ENCODE measurements around the gene WFDC1.

Gene WFDC1, protein sequence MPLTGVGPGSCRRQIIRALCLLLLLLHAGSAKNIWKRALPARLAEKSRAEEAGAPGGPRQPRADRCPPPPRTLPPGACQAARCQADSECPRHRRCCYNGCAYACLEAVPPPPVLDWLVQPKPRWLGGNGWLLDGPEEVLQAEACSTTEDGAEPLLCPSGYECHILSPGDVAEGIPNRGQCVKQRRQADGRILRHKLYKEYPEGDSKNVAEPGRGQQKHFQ
- 0 to 3.2 (median 0.13) reads per million in 17 experiments for total RNA-seq

DNA sequence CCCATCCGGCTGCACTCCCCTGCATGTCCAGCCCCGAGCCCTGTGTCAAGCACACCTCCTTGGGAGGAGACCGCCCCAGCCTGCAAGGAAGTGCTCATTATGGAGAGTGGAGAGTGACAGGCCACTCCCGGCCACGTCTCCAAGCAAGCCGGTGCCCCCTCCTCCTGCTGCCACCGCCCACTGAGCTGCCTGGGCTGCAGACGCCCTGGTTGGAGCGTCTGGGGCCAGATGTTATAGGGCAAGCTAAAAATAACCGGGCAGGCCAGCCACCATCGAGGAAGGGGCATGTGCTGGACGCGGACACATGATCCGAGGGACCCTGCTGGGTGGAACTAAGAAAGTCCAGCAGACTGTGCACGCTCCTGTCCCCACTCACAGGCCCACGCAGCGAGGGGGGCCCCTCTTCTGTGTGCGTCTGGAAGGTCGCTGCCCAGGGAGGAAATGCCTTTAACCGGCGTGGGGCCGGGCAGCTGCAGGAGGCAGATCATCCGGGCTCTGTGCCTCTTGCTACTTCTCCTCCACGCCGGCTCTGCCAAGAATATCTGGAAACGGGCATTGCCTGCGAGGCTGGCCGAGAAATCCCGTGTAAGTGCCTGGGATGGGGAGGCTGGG, at the start of gene WFDC1:
WFDC1 (plus strand) TSS at position 348 of the 612 bp plus-strand sequence; CDS start at position 442, 94 bp downstream.
- peak; percentile 35 to 60 (median 47) for DNase-seq

DNA sequence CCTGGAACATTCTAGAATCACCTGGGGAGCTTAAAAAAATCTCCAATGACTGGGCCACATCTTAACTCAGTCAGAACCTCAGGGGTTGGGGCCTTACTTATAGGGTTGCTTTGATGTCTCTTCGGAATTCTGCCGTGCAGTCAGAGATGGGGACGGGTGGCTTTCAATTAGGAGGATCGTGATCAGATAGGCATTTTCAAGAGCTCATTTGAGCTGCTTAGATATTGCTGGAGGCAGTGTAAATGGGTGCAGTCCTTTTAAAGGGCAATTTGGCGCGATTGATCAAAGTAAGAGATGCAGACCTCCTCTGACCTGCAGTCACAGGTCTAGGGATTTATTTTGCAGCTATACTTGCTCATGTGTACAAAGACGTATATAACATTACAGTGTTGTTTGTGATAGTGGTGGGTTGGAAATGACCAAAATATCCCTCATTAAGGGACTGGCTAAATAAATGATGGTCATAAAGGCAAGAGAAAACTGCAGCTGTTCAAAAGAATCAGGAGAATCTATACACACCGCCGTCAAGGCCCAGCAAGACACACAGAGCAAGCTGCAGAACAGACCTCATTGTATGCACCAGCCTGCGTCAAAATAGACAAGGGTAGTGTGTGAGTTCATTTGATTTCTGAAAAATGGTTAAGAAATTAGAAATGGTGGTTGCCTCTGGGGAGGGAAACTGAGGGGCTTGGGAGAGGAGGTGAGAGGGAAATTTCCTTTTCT, 48.6 kb upstream of the WFDC1 start:
- no peak for DNase-seq

DNA sequence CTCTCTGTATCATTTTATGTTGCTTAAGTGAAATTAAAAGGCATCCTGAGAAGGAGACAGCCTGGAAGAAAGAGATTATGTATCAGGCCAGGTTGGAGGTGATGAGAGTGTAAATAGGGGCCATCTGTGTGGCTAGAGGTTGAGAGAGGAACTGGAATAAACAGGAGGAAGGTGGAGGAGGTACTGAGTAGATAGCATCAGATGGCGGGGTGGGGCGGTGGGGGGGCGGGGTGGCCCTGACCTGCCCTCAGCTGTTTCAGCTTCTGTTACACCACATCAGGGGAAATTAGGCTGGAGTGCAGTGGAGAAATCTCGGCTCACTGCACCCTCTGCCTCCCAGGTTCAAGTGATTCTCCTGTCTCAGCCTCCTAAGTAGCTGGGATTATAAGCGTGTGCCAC, 48.0 kb upstream of the WFDC1 start:
- DNase-seq: no peak

DNA sequence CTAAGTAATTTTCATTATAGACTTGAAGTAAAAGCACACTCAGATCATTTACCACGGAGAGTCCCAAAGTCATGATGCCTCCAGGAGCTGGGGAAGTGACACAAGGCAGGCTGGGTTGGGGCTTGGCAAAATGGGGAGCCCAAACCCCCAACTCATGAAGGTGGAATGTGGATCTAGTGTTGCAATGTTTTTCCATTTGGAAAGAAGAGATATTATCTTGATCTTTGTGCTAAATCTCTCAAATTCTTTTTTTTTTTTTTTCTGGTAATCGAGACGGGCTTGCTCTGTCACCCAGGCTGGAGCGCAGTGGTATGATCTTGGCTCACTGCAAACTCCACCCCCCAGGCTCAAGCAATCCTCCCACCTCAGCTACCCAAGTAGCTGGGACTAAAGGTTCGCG, 47.3 kb upstream of the WFDC1 start:
- DNase-seq: no peak

DNA sequence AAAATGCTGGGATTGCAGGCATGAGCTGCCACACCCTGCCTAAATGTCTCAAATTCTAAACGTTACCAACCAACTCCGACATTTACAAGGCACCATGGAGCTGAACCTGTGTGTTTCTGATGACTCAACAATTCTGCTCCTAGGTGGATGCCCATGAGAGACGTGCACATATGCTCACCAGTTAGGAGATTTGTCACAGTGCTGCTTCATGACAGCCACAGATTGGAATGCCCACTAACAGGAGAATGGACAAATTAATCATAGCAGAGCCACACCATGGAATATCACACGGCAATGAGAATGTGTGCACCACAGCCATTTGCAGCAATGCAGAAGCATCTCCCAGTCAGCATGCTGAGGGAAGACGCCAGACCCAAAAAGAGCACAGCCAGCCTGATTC, 46.8 kb upstream of the WFDC1 start:
- no peak for DNase-seq

DNA sequence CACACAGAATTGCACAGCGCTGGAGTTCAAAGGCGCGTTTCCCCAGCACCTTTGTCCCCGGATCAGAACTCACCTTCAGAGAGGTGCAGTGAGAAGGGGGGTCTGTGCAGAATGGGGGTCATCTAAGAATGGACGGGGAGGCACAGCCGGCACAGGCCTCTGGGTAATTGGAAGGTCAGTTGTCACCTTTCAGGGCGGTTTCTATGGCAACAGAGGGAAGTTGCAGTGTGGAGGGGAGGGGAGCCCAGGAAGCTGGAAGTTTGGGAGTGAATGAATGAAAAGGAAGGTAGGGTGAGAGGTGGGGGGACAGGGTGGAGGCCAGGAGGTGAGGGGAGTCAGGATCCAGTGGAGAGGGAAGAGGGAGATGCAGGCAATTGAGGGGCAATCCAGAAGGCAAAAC, 42.5 kb upstream of the WFDC1 start:
- DNase-seq: no peak

DNA sequence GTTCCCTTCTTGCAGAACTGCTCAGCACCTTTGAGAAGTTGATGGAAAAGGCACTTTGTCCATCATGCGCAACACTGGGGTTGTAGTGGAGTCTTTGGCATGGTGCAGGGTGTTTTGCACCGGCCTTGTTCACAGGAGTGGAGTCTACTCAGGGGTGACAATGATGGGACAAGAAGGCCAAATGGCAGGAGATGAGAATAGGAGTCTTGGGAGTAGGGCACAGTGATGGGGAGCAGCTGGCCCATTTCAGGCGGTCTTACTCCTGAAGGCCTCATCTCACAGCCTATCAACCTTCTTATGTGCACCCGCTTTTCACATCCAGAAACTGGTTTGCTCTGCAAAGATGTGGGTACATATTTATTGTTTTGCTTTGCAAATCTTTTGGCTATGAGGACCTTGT, 41.5 kb upstream of the WFDC1 start:
- DNase-seq: no peak

DNA sequence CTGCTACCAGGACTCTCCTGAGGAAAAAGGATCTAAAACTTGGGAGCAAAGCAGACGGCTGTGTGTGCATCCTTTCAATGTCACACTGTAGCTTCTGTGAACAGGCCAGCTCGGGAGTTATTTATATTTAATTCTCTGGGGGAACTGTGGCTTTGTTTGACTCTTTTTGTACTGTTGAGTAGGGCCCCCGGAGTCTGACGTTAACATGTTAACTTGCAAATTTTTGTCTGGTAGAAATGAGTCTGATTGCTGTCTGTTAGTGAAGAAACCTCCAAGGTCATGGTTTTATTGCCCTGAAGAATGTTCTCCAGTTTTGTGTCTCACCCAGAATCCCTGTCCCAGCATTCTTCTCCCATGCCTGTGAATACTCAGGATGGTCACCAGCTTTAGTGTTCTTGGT, 40.6 kb upstream of the WFDC1 start:
- no peak for DNase-seq

DNA sequence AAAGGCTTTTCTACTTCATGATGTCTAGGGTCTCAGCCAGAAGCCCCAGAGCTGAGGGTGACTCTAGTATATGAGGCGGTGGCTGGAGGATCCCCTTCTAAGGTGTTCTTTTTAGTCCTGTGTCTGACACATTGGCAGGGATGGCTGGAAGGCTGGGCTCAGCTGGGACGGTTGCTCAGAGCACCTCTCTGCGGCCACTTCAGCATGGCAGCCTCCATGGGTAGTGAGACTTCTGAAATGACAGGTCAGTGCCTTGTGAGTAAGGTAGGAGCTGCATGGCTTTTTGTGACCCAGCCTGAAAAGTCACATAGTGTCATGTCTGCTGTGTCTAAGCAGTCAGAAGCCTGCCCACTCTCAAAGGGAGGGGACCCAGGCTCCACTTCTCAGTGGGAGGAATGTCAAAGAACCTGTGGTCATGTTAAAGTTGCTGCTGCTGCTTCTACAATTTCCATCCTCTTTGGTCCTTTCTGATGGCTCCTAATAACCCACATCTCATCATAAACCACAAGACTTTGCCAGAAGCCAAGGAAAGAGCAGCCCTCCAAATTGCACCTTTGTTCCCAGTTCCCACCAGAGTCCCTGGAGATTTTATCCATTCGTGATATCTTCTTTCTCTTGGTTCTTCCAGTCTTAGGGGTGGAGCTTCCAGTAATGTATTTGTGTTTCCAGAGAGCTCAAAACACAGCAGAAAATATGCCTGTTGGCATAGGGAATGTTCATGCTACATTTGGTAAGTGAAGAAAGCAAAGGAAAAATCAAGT, 39.4 kb upstream of the WFDC1 start:
- no peak for DNase-seq

DNA sequence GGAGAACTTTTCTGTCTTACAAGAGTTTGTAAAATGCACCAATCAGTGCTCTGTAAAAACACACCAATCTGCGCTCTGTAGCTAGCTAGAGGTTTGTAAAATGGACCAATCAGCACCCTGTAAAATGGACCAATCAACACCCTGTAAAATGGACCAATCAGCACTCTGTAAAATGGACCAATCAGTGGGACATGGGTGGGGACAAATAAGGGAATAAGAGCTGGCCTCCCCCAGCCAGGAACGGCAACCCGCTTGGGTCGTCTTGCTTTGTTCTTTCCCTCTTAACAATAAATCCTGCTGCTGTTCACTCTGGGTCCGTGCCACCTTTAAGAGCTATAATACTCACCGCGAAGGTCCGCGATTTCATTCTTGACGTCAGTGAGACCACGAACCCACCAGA, 36.4 kb upstream of the WFDC1 start:
- DNase-seq: no peak

DNA sequence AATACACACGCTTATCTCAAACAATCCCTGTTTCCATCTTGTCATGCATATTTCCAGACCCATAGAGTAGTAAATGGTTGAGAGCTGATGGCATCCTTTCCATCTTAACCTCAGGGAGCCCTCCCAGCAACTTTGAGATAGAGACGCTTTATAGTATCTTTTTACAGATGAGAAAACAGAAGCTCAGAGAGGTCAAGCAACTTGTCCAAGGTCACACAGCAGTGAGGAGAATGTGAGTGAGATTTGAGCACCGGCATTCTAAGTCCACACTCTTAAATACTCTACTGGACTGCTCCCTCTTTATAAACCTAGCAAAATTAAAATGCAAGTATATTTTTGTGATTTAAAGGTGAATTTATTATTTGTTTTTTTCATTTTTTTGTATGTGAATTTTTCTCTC, 35.0 kb upstream of the WFDC1 start:
- DNase-seq: no peak

DNA sequence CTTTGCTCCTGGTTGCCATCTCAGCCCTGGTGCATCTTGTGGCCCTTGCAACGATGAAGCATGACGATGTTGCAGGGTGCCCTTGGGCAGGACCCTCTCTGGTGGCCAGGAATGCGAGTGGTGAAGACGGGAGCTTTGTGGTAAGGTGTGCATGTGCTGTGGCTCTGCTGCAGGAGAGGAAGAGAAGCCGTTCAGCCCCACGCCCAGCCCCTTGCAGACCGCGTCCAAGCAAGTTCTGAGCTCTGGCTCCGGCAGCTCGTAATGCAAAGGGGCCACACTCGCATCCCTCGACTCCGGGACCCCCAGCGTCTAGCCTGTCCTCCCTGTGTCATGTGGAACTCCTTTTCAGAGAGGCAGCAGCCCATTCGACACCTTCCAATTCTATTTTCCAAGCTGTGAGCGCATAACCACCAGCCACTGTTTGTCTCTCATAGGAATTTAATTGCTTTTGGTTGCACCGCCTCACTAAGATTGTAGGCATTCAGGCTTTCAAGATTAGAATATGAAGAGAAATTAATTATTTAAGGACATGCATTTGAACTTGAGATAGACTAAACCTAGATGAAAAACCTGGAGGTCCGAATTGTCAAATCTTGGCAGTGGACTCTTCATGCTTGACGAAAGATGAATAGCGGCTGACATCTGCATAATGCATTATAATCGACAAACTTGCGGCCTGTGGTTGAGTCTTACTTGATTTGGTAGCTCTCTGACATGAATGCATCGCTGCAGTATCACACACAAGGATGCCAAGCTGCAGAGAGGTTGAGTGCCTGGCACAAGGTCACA, 33.7 kb upstream of the WFDC1 start:
- no peak for DNase-seq

DNA sequence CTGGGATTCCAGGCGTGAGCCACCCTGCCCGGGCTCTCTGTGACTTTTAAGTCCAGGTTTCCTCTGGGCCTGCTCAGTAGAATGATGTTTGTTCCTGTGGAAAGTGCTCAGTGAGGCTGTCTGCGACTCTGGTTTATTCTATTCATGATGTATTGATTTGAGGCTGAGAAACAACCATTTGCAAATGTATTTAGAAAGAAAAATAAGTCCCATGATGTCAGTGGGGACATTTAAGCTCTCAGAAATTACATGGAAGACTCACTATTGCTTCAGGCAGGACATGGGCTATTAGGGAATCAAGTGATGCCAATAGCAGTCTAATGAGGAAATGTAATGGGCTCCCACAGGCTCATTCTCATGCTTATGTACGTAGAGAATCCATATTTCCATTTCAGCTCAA, 32.6 kb upstream of the WFDC1 start:
- DNase-seq: no peak

DNA sequence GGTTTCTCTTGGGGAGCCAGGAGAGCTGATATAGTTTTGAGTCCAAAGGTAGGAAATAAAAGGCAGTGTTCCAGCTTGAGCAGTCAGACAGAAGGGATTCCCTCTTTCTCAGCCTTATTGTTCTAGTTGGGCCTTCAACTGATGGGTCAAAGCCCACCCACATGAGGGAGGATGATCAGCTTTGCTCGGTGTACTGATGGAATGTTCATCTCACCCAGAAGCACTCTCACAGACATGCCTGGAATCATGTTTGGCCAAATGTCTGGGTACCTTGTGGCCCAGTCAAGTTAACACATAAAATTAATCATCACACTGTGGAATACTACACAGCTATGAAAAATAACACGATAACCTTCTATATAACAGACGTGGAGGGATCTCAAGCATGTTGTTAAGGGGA, 31.7 kb upstream of the WFDC1 start:
- no peak for DNase-seq

DNA sequence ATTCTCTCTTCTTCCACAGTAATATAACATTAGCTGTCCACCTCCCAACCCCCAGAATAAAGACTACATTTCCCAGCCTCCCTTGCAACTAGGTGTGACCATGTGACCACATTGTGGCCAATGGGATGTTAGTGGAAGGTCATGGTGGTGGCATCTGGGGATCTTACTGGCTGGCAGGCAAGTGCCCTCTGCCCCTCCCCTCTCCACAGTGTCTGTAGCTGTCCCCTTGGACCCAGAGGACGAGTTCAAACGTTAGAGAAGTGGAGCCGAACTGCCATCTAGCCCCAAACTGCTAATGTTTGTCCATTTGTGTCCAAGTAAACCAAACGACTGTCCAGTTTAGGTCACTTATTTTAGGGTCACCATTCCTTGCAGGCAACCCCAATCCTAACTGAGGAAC, 28.2 kb upstream of the WFDC1 start:
- DNase-seq: peak; percentile 16 to 54 (median 45)

DNA sequence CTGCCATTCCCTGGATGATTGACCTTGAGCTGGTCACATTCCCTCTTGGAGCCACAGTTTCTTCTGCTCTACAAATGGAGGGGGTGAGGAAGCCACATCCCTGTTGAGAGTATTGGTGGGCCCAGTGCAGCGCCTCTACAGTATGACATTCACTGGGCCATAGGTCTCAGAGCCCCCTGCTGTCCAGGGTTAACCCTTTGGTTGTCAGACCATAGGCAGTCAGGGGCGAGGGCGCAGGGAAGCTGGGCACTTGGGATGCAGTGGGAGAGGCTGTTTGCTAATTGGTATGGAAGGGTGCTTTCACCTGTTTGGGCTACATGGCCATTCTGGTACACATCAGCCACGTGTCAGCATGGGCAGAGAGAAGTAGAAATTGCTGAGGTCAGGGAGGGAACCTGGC, 27.3 kb upstream of the WFDC1 start:
- no peak for DNase-seq

DNA sequence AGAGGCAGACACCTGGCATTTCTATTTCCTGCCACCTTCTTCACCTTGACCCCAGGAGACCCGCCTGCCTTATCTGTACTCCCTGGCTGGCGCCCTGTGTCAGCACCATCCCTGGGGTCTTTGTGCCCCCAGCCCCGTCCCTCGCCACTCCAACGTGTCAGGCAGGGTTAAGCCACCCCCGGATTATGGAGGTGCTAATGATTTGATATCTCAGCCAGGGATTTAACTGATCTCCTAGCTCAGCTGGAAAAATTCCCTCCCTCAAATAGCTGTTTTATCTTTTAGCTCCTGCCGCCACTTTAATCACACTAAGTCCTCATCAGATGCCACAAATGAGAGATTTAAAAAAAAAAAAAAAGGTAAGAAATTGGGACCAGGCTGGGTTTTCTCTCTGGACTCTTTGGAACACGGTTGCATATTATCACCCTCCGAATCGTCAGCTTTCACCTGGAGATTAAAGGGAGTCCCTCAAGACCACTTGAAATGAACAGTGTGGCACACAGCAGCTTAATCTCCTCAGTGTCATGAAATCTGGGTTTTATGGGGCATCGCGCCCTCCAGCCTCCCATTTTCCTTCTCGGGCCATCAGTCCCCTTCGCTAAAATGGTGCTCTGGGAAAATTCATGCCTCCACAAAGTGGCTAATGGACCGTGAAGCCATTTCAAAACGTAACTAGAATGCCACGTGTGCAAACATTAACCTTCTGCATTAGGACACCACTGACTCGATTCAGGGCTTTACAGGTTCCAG, 26.2 kb upstream of the WFDC1 start:
- no peak for DNase-seq

DNA sequence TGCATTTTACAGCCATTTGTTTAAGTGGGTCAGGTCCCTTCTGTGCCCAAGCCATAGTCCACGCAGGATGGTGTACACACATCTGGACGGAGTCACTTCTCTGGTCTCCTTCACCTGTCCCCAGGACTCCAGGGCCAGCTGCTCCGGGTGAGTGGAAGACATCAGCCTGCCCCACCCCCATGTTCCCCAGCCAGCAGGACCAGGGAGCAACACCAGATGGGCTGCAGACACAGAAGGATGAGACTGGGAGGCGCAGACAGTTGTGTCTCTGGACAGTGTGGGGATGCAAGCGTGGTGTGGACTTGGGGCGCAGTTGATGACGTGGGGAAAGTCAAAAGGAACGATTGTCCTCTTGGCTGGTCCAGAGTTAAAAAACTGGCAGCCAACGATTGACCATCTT, 24.6 kb upstream of the WFDC1 start:
- no peak for DNase-seq

DNA sequence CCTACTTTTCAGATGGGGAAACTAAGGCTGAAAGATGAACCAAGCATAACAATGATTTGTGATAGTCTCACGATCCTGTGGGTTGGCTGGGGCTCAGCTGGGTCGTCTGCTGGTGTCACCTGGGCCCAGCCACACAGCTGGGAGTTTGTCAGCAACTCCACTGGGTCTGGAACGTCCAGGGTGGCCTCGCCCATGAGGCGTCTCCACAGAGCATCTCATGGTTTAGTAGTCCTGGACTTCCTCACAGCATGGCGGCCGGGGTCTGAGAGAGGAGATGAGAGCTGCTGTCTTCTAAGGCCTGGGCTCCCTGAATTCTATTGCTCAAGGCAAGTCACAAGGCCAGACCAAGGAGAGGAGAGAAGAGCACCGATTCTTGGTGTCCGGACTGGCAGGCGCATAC, 24.1 kb upstream of the WFDC1 start:
- no peak for DNase-seq

DNA sequence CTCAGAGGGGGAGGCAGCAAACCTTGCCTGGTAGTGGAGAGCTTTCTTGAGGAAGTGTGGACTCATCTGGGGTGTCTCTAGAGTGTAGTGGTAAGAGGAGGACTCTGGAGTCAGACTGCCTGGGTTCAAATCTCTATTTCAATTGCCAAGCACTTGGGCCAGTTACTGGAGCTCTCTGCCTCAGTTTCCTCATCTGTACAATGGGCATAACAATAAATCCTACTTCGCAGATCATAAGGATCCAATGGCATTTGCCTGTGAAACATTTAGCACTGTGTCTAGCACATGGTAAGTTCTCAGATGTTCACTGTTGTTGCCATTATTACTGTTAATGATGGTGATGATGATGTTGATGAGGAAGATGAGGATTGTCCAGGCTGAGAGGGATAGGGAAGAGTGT, 23.6 kb upstream of the WFDC1 start:
- no peak for DNase-seq

DNA sequence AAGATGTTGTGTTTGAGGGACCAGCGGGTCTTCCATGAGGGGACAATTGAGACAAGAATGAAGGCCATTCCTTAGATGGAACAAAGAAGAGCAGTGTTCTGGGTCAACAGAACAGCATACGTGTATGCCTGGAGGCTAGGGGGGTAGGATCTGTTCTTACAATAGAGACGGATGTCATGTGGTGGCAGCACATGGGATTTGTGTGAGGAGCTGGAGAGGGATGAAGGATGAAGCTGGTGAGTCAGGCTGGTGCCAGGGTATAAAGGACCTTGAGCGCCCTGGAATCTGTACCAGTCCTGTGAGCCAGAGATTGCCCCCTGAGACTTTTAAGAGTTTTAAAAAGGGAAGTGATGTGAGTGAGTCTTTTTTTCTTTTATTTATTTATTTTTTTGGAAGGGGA, 22.8 kb upstream of the WFDC1 start:
- DNase-seq: no peak
